Thymus (tissue), 11 donors: ENCODE measurements around the gene PIK3IP1. TPM values are rescaled to one million over a fixed set of nuclear protein-coding genes. Genes with fewer than 3 reads are reported as not detected.

Source experiments
- DNase-seq, 9 donors: peaks; one replicate each; pipeline ENCODE4 v3.0.0-alpha.2; 2013; ENCODE audit warnings: low spot score in 9 of 9, low read depth in 6 of 9, missing footprints in 1 of 9
- H3K27ac ChIP-seq, 2 donors: one replicate each; pipeline ENCODE4 v1.5.1; 2013; ENCODE audit warnings: control low read depth in 1 of 2, low read depth in 1 of 2, low read length in 1 of 2, mild to moderate bottlenecking in 1 of 2, moderate library complexity in 1 of 2
- H3K27me3 ChIP-seq, 2 donors: one replicate each; pipeline ENCODE4 v1.5.1; 2013; ENCODE audit warnings: low read length in 1 of 2; ENCODE audit not compliant: control insufficient read depth in 2 of 2, insufficient read depth in 1 of 2
- H3K36me3 ChIP-seq, 2 donors: one replicate each; pipeline ENCODE4 v1.5.1; 2013; ENCODE audit warnings: low read length in 1 of 2, mild to moderate bottlenecking in 1 of 2, moderate library complexity in 1 of 2; ENCODE audit not compliant: control insufficient read depth in 2 of 2, insufficient read depth in 2 of 2
- H3K4me1 ChIP-seq, 2 donors: one replicate each; pipeline ENCODE4 v1.5.1; 2013; ENCODE audit warnings: low read length in 2 of 2; ENCODE audit not compliant: control insufficient read depth in 2 of 2, insufficient read depth in 2 of 2
- H3K4me3 ChIP-seq, 2 donors: one replicate each; pipeline ENCODE4 v1.5.1; 2013; ENCODE audit warnings: low read length in 2 of 2, control low read depth in 1 of 2, mild to moderate bottlenecking in 1 of 2
- H3K9me3 ChIP-seq, 2 donors: one replicate each; pipeline ENCODE4 v1.5.1; 2013; ENCODE audit warnings: low read length in 1 of 2, mild to moderate bottlenecking in 1 of 2; ENCODE audit not compliant: control insufficient read depth in 2 of 2, insufficient read depth in 1 of 2
- WGBS: extraction: QIAGEN DNeasy Blood & Tissue Kit; methylation state at CpG from one replicate; pipeline ENCODE4 v1.1.7; 2013; 5-methylcytosine and 5-hydroxymethylcytosine counted together
- polyA plus RNA-seq: library from polyadenylated mRNA; stranded (reverse); fragments of 200-250 nt; gene quantifications from one replicate; pipeline ENCODE4 v1.2.3, GENCODE V29; 2013
- total RNA-seq: library from RNA; stranded (reverse); fragments of 120-200 nt; gene quantifications from one replicate; pipeline ENCODE4 v1.2.4, GENCODE V29; 2013
- donor health status: healthy.

The PIK3IP1 gene
- total and polyA plus RNA-seq, 2 donors, result 64.4 to 182 TPM

- Histone ChIP-seq H3K4me1 (no peaks in the 10 kb centered on the region), H3K27me3 (no peaks in the 10 kb centered on the region), H3K4me3 (no peak overlapping the region), H3K27ac (no peak overlapping the region), H3K9me3 (no peaks in the 10 kb centered on the region), H3K36me3 (peaks cover 57 to 69% of the 10 kb centered on the region in 2 donors)
- 91% methylated on average over 2 of the region's 3 CpGs for WGBS
- no peak for DNase-seq
Measured at GRCh38 chr22:31269892-31270579, 22.3 kb downstream of the PIK3IP1 start.

GRCh38 chr22:31268281-31268680, 24.0 kb downstream of the PIK3IP1 start:
- H3K4me3 ChIP-seq, result no peak overlapping the region
- no peaks in the 10 kb centered on the region for H3K9me3 ChIP-seq
- H3K27me3 ChIP-seq, result no peaks in the 10 kb centered on the region
- no peak for DNase-seq
- no peak overlapping the region for H3K27ac ChIP-seq
- 98% methylated on average over 2 of the region's 2 CpGs for WGBS
- H3K36me3 ChIP-seq, result peaks cover 57 to 64% of the 10 kb centered on the region in 2 donors
- no peaks in the 10 kb centered on the region for H3K4me1 ChIP-seq

- Histone ChIP-seq H3K4me1 (no peaks in the 10 kb centered on the region), H3K9me3 (no peaks in the 10 kb centered on the region), H3K36me3 (peaks cover 56 to 72% of the 10 kb centered on the region in 2 donors), H3K27ac (no peak overlapping the region), H3K4me3 (no peak overlapping the region), H3K27me3 (no peaks in the 10 kb centered on the region)
- WGBS, result 99% methylated on average over 6 of the region's 6 CpGs
- no peak for DNase-seq
Measured at GRCh38 chr22:31263896-31264640, 28.2 kb downstream of the PIK3IP1 start.

GRCh38 chr22:31262312-31263133, 29.8 kb downstream of the PIK3IP1 start:
- no peaks in the 10 kb centered on the region for H3K4me1 ChIP-seq
- WGBS, result 97% methylated on average over 13 of the region's 13 CpGs
- no peak overlapping the region for H3K27ac ChIP-seq
- H3K4me3 ChIP-seq, result no peak overlapping the region
- peaks cover 53 to 71% of the 10 kb centered on the region in 2 donors for H3K36me3 ChIP-seq
- no peaks in the 10 kb centered on the region for H3K27me3 ChIP-seq
- no peaks in the 10 kb centered on the region for H3K9me3 ChIP-seq
- DNase-seq, result no peak

- H3K36me3 ChIP-seq, result peaks cover 39 to 55% of the 10 kb centered on the region in 2 donors
- H3K4me3 ChIP-seq, result no peak overlapping the region
- H3K9me3 ChIP-seq, result no peaks in the 10 kb centered on the region
- 98% methylated on average over 3 of the region's 3 CpGs for WGBS
- no peaks in the 10 kb centered on the region for H3K4me1 ChIP-seq
- no peak overlapping the region for H3K27ac ChIP-seq
- no peak for DNase-seq
- H3K27me3 ChIP-seq, result no peaks in the 10 kb centered on the region
Measured at GRCh38 chr22:31260474-31260856, 31.8 kb downstream of the PIK3IP1 start.

- 95% methylated on average over 8 of the region's 8 CpGs for WGBS
- Histone ChIP-seq H3K4me1 (no peaks in the 10 kb centered on the region), H3K27ac (no peak overlapping the region), H3K9me3 (no peaks in the 10 kb centered on the region), H3K27me3 (no peaks in the 10 kb centered on the region), H3K36me3 (peaks cover 39 to 55% of the 10 kb centered on the region in 2 donors), H3K4me3 (no peak overlapping the region)
- no peak for DNase-seq
Measured at GRCh38 chr22:31259798-31260473, 32.4 kb downstream of the PIK3IP1 start.

GRCh38 chr22:31253949-31254348, 38.3 kb downstream of the PIK3IP1 start:
- H3K27ac ChIP-seq, result peak overlapping the region; percentile 45 to 64
- WGBS, result 96% methylated on average over 4 of the region's 4 CpGs
- no peaks in the 10 kb centered on the region for H3K9me3 ChIP-seq
- no peak overlapping the region for H3K4me3 ChIP-seq
- DNase-seq, result no peak
- no peaks in the 10 kb centered on the region for H3K27me3 ChIP-seq
- peaks cover 17 to 21% of the 10 kb centered on the region in 2 donors for H3K36me3 ChIP-seq
- H3K4me1 ChIP-seq, result peaks cover 0 to 10% of the 10 kb centered on the region in 2 donors

- 94% methylated on average over 4 of the region's 4 CpGs for WGBS
- no peaks in the 10 kb centered on the region for H3K27me3 ChIP-seq
- peaks cover 13 to 14% of the 10 kb centered on the region in 2 donors for H3K36me3 ChIP-seq
- no peaks in the 10 kb centered on the region for H3K9me3 ChIP-seq
- DNase-seq, result no peak
- peak overlapping the region in 1 of 2 donors; percentile 43 for H3K27ac ChIP-seq
- H3K4me1 ChIP-seq, result peaks cover 5 to 24% of the 10 kb centered on the region in 2 donors
- no peak overlapping the region for H3K4me3 ChIP-seq
Measured at GRCh38 chr22:31250740-31251600, 41.3 kb downstream of the PIK3IP1 start.
